MCF 10A (cell line): Measurements from ENCODE around the gene PTPRM. TPM values are rescaled to one million over a fixed set of nuclear protein-coding genes. Genes with fewer than 3 reads are reported as not detected.

ENCODE experiments used
- BruUV-seq: library from RNA; stranded (reverse); fragments of 400-500 nt; replicated peaks from 2 replicates; lab custom pipeline; 2021; lab: Mats Ljungman, UMichigan
- CTCF ChIA-PET: fragments of 300-600 bp; sonication (Branson Sonifier 250); formaldehyde crosslinking; extraction: SDS; loops from one replicate; lab custom pipeline; 2021; ENCODE audit warnings: antibody characterized with exemption, inconsistent platforms; lab: Yijun Ruan, JAX
- POLR2A ChIA-PET: fragments of 300-600, 350-650 bp; sonication (Branson Sonifier 250); formaldehyde crosslinking; extraction: SDS; loops from one replicate; lab custom pipeline; 2020; ENCODE audit warnings: antibody characterized with exemption, inconsistent platforms; lab: Yijun Ruan, JAX
- DNase-seq: peaks from one replicate; pipeline ENCODE4 v3.0.0-alpha.2; 2018; ENCODE audit not compliant: unreplicated experiment
- H3K27ac Mint-ChIP-seq: one replicate; pipeline ENCODE4 v1.8.0; 2022; ENCODE audit warnings: mild to moderate bottlenecking, low read depth, mixed read lengths; ENCODE audit not compliant: unreplicated experiment
- H3K27me3 Mint-ChIP-seq: one replicate; pipeline ENCODE4 v1.8.0; 2022; ENCODE audit warnings: mixed read lengths; ENCODE audit not compliant: insufficient read depth, unreplicated experiment
- H3K36me3 Mint-ChIP-seq: one replicate; pipeline ENCODE4 v1.8.0; 2022; ENCODE audit warnings: mild to moderate bottlenecking, moderate library complexity, mixed read lengths; ENCODE audit not compliant: insufficient read depth, unreplicated experiment
- H3K4me1 Mint-ChIP-seq: one replicate; pipeline ENCODE4 v1.8.0; 2022; ENCODE audit warnings: mixed read lengths; ENCODE audit not compliant: insufficient read depth, unreplicated experiment
- H3K4me3 Mint-ChIP-seq: one replicate; pipeline ENCODE4 v1.8.0; 2022; ENCODE audit warnings: mild to moderate bottlenecking, moderate library complexity, mixed read lengths; ENCODE audit not compliant: unreplicated experiment
- H3K9me3 Mint-ChIP-seq: one replicate; pipeline ENCODE4 v1.8.0; 2022; ENCODE audit warnings: mixed read lengths; ENCODE audit not compliant: unreplicated experiment
- CTCF ChIP-seq: fragments of 200-600 bp; IDR thresholded peaks from one replicate; pipeline ENCODE4 v1.8.0; 2022; ENCODE audit warnings: antibody characterized with exemption, mild to moderate bottlenecking; ENCODE audit not compliant: unreplicated experiment
- intact Hi-C: fragments of 100-400 bp; cut with micrococcal nuclease; formaldehyde crosslinking; loops from 2 replicates; pipeline ENCODE4 v1.14.1; 2022
- total RNA-seq: library from RNA; stranded (reverse); gene quantifications from 2 replicates; pipeline ENCODE4 v1.2.3, GENCODE V29; 2022

Gene PTPRM
- total RNA-seq, 1 experiment from 2014 or later, result 82.8 TPM

- Mint-ChIP-seq H3K27ac (no peak overlapping the region), H3K9me3 (no peaks in the 10 kb centered on the region), H3K27me3 (no peaks in the 10 kb centered on the region), H3K4me1 (peaks cover 18% of the 10 kb centered on the region), H3K36me3 (peaks cover 22% of the 10 kb centered on the region), H3K4me3 (no peak overlapping the region)
- ChIA-PET POLR2A (interaction anchor here (0.7 to 1.4 kb wide), 3 partner anchors 19 to 23 kb away, joined by 3 to 4 read pairs (median 4); no protein-coding TSS in a partner anchor), CTCF (interaction anchor here (0.7 to 1.0 kb wide), 3 partner anchors 407 to 709 kb away, joined by 3 to 5 read pairs (median 3); partner anchors contain the start of gene PTPRM)
- no peak for DNase-seq
- no peak for TF ChIP-seq CTCF
- intact Hi-C loops, result loop anchor here (10.0 kb wide), 1 partner anchor 107 kb away; no protein-coding TSS in a partner anchor
- no TSS peak for BruUV-seq
Measured at GRCh38 chr18:7982216-7982615, 415.1 kb downstream of the PTPRM start.

DNA sequence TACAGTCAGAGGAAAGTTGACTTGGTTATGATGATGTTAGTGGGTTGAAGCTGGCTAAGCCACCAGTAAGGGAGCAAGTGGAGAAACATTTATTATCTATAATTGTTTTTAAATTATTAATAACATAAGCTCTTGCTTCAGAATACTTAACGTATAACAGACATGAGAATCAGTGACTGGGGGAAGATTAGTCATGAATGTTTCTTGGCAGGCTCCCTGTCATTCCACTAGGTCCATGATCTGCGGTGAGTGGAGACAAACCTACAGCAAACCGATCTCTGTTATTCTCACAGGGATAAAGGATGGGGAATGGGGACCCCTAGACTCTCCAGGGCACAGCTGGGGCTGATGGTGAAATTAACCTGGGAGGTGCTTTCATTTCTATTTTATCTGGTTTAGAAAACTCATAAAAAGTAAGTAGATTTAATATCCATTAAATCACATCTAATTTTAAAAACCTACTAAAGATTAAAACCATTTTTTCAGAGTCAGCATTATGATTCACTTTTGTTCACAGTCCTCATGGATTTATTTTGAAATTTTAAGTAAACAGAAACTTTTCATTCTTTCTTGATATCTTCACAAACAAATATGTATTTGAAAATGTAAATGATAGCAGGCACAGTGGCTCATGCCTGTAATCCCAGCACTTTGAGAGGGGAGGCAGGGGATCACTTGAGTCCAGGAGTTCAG, 420.3 kb downstream of the PTPRM start:
- peak; percentile 70 for DNase-seq

GRCh38 chr18:7990670-7991069, 423.6 kb downstream of the PTPRM start:
- DNase-seq, result no peak
- ChIA-PET POLR2A (no interaction called here), CTCF (interaction anchor here (0.6 to 1.2 kb wide), 2 partner anchors 14 to 396 kb away, joined by 3 read pairs; no protein-coding TSS in a partner anchor)
- Mint-ChIP-seq H3K4me1 (peaks cover 19% of the 10 kb centered on the region), H3K4me3 (no peak overlapping the region), H3K27me3 (no peaks in the 10 kb centered on the region), H3K27ac (no peak overlapping the region), H3K36me3 (peaks cover 6% of the 10 kb centered on the region), H3K9me3 (peaks cover 21% of the 10 kb centered on the region)
- TF ChIP-seq CTCF, result no peak
- intact Hi-C loops, result no loop called here
- no TSS peak for BruUV-seq

More for the DNA sequence above, 420.3 kb downstream of the PTPRM start:
- Mint-ChIP-seq H3K36me3 (peaks cover 10% of the 10 kb centered on the region), H3K27ac (peak overlapping the region; percentile 79), H3K9me3 (peaks cover 7% of the 10 kb centered on the region), H3K4me1 (peaks cover 19% of the 10 kb centered on the region), H3K27me3 (no peaks in the 10 kb centered on the region), H3K4me3 (no peak overlapping the region)
- TF ChIP-seq CTCF, result no peak
- intact Hi-C loops, result loop anchor here (10.0 kb wide), 1 partner anchor 113 kb away; no protein-coding TSS in a partner anchor
- ChIA-PET CTCF (interaction anchor here (0.8 to 1.9 kb wide), 3 partner anchors 9 to 37 kb away, joined by 3 to 7 read pairs (median 3); no protein-coding TSS in a partner anchor), POLR2A (interaction anchor here (0.8 to 1.5 kb wide), 3 partner anchors 8 to 114 kb away, joined by 3 to 4 read pairs (median 3); no protein-coding TSS in a partner anchor)
- BruUV-seq, result no TSS peak

- peaks cover 7% of the 10 kb centered on the region for H3K36me3 Mint-ChIP-seq
- H3K4me1 Mint-ChIP-seq, result peaks cover 11% of the 10 kb centered on the region
Measured at GRCh38 chr18:8001711-8002301, 434.7 kb downstream of the PTPRM start.

More at GRCh38 chr18:8001711-8002301, 434.7 kb downstream of the PTPRM start:
- Mint-ChIP-seq H3K27ac (no peak overlapping the region), H3K9me3 (no peaks in the 10 kb centered on the region), H3K27me3 (no peaks in the 10 kb centered on the region), H3K4me3 (no peak overlapping the region)
- no peak for DNase-seq
- ChIA-PET CTCF (no interaction called here), POLR2A (no interaction called here)
- no peak for TF ChIP-seq CTCF
- no TSS peak for BruUV-seq
- intact Hi-C loops, result no loop called here
